Stimulated activated CD4-positive, alpha-beta T cell treated with anti-CD3 and anti-CD28 coated beads, Interleukin-2, amount 100 ng/mL, for 48 hours (primary cell): Measurements from ENCODE around the gene IFT80.

Experiments used
- DNase-seq, 2 donors: peaks; one replicate each; pipeline ENCODE4 v3.0.0-alpha.2; 2020

IFT80 gene

DNA sequence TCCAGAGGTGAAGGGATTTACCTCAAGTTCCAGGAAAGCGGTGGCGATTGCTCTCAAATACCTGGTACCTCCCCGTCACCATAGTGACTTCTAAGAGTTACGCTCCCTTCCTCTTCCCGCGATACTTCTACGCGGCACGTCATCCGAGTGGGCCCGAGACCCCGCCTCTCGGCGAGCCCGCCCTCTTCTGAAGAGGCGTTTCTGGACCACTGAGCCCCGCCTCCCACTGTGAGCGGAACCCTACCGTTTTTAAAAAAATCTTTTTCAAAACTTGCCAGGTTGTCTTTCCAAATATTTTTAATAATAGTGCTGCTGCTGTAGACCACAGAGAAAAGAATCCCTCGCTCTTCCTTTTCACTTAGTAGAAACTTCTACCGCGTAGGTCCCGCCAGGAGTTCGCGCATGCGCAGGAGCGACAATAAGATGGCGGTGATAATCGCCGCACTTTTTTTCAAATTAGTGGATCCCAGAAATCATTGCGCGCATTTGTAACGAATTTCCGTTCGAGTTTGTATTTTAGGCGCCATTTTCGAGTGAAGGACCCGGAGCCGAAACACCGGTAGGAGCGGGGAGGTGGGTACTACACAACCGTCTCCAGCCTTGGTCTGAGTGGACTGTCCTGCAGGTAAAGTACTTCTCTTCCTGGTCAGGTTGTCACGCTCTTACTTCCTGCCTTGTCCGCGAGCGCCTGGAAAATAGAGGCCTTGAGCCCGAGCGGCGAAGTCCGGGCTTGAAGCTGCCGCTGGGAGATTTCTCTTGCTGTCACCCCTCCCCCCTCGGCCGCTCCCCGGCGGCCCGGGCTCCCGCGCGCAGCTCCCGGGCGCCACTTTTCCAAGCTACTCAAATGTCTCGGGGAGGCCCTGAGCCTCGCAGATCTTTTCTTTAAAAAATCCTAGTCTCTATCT is at the start of gene IFT80, which contains the start of gene SMC4:
TSS of gene IFT80 (minus strand) at position 101 of the 905 bp plus-strand sequence. CDS start 14,625 bp downstream, outside the sequence.
TSS of gene SMC4 (plus strand) at position 526 of the 905 bp plus-strand sequence. CDS start 1,177 bp downstream, outside the sequence.
- DNase-seq, result peak; percentile 91

DNA sequence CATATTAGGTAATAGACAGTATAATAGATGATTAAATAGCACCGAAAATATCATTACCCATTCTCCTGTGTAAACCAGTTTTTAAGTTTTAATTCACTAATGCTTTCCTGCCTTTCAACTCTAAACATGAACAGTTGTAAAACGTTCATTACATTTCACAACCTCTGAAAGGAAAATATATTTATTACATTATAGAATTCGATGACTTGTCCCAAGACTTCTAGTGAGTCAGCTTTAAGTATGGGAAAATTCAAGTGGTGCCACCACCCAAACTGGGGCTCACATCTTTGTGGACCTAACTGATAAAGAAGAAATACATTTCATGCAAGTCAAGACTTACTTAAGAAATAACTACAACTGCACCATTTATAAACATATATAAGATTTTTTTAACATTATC is 48.5 kb upstream of the IFT80 start:
- no peak for DNase-seq

DNA sequence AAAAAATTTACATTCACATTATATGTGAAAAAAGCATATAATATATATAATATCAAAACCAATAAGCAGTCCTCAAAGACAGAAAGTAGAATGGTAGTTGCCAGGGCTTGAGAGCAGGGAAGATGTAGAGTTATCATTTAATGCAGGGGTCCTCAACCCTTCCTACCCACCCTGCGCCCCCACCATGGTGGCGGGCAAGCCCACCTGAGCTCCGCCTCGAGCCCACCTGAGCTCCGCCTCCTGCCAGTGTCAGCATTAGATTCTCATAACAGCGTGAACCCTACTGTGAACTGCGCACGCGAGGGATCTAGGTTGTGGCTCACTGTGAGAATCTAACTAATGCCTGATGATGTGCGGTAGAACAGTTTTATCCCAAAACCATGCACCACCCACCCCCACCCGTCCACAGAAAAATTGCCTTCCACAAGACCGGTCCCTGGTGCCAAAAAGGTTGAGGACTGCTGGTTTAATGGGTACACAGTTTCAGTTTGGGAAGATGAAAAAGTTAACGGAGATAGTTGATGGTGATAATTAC is 47.6 kb upstream of the IFT80 start:
- no peak for DNase-seq

DNA sequence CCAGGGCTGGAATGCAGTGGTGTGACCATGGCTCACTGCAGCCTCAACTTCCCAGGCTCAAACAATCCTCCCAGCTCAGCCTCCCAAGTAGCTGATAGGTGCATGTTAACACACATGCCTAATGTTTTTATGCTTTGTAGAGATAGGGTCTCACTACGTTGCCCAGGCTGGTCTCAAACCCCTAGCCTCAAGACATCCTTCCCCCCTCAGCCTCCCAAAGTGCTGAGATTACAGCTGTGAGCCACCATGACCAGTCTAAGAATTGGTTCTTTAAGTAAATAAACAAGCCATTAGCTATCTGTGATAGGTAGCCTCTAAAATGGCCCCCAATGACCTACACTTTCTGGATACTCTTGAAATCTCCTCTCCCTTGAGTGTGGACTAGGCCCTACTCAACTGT is 46.8 kb upstream of the IFT80 start:
- no peak for DNase-seq

DNA sequence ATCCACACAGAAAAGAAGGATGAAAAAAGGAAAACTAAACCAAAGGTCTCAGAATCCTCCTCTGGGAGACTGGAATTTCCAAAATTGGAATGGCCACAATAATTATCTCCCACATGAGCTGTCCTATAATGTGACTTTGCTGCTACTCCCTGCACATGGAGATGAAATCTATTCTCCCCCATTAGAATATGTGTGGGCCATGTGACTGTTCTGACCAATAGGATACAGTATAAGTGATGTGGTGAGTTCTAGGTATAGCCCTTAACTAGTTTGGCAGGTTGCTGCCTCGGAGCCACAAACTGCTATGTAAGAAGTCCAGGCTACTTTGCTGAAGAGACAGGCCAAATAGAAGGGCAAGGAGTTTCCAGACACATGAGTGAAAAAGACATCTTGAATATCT is 45.4 kb upstream of the IFT80 start:
- no peak for DNase-seq

DNA sequence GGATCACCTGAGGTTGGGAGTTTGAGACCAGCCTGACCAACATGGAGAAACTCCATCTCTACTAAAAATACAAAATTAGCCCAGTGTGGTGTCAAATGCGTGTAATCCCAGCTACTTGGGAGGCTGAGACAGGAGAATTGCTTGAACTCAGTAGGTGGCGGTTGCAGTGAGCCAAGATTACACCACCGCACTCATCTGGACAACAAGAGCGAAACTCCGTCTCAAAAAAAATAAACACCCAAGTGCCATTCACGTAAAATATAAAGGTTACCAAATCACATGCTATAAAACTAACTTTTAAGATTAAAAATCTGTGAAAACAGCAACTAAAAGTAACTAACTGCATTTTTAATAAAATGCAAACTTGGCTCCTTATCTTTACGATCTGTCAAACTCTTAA is 41.7 kb upstream of the IFT80 start:
- no peak for DNase-seq

DNA sequence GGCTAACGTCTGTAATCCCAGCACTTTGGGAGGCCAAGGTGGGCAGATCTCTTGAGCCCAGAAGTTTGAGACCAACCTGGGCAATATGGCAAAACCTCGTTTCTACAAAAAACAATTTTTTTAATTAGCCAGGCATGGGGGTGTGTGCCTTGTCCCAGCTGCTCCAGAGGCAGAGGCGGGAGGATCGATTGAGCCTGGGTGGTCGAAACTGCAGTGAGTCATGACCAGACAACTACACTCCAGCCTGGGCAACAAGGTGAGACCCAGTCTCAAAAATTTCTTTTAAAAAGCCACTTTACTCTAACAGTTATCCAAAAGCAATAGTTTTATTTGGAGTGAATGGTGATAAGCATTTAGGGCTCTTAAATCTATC is 38.0 kb upstream of the IFT80 start:
- no peak for DNase-seq

DNA sequence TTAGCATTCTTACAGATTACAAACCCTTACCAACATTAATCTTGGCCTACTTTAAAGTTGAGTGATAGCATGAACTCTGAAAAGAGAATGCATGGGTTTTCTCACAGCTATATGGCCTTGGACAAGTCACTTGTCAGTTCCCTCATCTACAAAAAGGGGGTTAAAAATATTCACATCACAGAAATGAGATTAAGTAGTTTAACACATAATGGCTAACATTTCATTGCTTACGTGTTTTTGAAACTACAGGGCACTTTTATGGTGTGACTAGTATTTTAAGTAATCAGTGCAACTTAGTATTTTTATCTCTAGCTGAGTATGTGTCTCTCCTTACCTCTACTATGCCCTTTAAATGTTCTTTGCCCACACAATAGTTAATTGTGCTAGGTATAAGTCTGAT is 36.7 kb upstream of the IFT80 start:
- DNase-seq, result no peak

DNA sequence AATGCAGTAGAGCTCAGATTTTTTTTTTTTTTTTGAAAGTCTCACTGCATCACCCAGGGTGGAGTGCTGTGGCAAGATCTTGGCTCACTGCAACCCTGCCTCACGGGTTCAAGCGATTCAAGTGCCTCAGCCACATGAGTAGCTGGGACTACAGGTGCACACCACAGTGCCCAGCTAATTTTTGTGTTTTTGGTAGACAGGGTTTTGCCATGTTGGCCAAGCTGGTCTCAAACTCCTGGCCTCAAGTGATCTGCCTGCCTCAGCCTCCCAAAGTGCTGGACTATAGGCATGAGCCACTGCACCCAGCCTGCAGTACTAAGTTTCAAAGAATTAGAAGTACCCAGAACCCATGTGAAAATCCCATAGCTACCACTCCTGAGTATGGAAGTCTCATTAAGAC is 36.1 kb upstream of the IFT80 start:
- no peak for DNase-seq

DNA sequence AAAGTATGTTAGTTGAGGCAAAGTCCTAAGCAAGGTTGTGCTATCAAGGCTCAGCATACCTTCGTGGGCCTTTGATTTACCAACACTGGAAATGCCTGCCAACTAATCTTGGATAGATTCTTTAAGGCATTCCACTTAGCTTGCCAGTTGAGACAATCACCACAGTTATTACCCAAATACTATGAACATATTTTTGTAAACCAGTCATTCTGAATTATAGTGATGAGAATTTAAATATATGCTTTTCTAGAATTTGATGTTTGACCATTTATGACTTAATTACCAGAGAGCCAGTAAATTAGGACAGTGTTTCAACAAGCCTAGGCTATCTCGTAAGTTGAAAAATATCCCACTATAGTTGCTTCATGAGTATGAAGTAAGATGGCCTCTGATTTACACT is 35.0 kb upstream of the IFT80 start:
- no peak for DNase-seq

DNA sequence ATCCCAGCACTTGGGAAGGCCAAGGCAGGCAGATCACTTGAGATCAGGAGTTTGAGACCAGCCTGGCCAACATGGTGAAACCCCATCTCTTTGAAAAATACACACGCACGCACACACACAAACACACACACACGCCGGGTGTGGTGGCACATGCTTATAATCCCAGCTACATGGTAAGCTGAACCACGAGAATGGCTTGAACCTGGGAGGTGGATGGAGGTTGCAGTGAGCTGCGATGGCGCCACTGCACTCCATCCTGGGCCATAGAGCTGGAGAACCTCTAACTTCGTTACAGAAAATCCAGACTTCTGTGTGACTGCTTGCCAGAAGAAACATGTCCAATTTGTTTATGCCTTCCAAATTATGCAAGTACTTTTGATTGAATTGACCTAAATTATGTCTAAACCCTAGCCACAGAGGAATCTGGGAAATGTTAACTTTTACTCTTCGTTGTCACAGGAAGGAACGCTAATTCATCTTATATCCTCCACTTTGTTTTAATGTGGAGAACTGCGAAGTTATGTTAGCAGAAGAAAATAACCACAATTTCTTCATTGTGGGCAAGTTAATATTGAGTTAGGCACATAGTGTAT is 28.9 kb upstream of the IFT80 start:
- no peak for DNase-seq

DNA sequence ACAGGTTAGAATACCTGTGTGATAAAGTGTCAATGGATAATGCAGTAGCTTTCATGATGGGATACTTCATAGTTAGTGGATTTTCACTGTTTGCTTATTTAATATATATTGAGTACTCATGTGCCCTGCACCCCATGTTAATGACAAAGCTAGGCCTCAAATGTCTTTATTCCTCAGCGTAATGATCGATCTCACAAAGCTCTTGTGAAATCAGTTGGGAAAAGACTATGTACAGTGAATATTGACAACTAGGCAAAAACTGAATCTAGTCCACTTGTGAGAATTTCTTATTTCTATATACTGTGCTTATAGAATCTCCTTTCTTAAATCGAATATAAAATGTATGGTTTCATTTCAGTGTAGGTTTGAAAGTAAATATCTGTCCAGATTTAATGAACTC is 18.3 kb upstream of the IFT80 start:
- no peak for DNase-seq

DNA sequence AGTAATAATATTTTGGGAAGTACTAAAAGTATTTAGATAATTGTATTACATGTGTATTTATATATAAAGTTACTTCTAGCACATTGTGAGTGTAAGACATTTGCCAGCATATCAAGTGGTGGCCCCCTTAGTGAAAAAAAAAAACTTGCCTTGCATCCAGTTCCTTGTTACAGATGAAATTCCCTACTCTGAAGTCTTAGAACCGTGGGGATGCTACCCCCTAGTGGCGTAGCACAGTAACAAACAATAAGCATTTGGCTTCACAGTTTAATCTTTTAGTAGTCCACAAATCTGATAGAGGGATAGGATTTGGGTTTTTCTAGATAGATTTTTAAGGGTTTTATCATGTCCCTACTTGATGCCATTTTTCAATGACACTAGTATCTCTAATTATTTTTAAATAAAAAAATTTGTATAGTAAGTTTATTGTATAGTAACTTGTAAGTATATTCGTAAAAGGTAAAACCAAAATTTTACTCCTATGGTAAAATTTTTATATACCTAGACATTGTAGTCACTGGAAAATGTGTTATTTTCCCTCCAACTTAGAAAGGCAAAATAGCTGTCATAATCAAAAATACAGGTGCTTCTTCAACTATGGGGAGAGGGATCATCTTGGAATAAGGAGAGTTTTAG is 14.7 kb upstream of the IFT80 start:
- DNase-seq, result peak; percentile 49 to 58

DNA sequence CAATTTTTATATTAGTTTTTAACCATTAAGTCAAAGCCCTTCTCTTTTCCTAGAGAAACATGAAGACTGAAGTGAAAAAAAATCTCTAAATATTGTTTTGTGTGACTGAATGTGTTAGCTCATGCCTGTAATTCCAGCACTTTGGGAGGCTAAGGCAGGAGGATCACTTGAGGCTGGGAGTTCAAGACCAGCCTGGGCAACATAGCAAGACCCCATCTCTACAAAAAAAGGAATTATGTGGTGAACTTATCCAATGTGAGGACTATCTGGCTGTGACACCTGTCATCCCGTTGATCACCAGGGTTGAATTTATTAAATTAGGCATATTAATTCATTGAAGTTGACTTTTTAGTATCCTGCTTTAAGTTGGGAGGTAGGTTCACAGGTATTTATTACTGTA is 13.5 kb upstream of the IFT80 start:
- DNase-seq, result no peak

DNA sequence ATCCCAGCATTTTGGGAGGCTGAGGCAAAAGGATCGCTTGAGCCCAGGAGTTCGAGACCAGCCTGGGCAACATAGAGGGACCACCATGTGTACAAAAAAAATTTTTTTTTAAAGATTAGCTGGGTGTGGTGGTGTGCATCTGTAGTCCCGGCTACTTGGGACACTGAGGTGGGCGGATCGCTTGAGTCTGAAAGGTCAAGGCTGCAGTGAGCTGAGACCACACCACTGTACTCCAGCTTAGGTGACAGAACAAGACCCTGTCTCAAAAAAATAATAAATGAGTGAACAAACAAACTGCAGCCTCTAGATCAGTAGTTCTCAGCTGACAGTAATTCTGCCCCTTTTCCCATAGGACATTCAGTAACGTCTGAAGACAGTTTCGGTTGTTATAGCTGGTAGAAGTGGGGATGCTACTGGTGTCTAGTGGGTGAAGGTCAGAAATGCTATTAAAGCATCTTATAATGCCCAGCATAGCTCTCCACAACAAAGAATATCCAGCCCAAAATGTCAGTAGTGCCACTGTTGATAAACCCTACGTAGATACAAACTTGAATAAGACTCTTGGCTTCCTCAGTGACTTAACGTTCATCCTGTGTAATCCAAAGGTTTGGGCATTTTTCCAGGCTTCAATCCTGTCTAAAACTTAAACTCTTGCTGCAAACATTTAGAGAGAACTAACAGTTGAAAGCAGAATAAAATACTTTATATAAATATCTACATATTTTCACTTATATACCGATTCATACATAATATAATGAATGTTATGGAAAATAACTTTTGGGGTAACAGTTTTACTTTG is 11.0 kb upstream of the IFT80 start:
- no peak for DNase-seq

DNA sequence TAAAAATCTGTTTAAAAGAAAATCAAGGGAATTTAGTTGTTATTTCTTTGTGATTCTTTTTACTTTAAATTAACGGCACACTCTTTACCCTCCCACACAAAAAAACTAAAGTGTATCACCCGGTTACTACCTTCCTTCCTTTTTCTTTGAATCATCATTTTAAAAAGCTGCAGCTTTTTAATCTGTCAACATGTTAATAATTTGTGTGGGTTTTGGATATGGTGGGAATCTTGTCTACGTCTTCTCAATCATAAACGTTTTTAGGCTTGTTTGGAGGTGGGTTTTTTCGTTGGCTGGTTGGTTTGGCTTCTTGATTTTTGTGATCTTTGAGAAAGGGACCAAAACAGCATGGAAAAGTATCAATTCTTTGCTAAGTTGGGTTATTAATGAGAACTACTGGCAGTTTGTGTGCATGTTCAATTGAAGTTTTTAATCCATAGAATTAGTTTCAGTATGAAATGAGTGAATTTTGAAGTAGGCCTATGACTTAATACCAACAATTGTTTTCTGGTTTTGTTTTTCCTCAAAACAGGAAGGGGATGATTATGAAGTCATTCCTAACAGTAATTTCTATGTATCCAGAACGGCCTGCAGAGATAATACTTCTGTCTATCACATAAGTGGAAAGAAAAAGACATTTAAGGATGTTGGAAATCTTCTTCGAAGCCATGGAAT is 4.9 kb upstream of the IFT80 start:
- DNase-seq, result no peak

DNA sequence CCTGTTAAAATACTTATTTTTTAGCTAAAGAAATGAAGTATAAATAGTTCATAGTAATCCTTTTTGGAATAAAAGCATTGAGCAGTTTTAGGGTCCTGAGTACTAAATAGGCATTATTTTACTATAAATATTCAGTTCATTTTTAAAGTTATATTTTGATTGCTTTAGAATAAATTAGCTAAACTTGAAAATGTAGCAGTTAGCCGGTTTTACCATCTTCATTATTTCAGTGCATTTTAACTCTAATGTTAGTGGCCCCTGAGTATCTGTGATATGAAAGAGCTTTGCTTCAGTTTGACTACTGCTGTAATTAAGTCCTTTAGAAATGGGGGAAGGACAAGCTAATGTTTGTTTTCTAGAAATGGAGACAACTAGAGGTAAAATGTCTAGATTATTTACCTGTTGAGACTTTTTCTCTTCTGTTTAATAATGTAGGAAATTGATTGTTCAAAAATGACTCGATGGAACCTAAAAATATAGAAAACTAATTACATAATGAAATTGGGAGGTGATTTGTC is 4.1 kb upstream of the IFT80 start:
- DNase-seq, result no peak

DNA sequence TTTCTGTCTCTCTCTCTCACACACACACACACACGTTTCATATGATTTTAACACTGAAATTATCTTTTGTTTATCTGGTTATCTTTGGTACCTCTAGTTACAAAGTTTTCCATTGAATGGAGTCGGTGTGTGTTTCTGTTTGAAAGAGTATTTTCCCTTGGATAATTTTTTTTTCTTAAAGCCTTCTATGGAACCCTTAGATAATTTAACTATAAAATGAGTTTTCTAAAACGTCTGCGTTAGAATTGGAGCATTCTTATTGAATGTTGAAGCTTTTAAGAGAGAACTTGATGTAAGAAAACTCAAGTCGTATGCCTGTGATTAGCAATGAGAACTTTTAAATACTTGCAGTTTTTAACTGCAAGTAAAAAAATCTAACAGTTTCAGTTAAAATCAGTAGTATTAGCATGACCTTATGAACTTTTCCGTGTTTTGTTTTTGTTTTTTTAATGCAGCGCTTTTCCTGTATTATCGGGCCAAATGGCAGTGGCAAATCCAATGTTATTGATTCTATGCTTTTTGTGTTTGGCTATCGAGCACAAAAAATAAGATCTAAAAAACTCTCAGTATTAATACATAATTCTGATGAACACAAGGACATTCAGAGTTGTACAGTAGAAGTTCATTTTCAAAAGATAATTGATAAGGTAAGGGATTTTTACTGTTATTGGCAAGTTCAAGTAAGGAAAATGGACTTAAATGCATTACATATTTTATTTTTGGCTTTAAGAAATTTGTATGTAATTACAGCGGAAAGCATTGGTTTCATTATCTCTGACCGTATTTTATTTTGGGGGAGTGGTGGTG is 3.4 kb upstream of the IFT80 start:
- DNase-seq, result no peak

DNA sequence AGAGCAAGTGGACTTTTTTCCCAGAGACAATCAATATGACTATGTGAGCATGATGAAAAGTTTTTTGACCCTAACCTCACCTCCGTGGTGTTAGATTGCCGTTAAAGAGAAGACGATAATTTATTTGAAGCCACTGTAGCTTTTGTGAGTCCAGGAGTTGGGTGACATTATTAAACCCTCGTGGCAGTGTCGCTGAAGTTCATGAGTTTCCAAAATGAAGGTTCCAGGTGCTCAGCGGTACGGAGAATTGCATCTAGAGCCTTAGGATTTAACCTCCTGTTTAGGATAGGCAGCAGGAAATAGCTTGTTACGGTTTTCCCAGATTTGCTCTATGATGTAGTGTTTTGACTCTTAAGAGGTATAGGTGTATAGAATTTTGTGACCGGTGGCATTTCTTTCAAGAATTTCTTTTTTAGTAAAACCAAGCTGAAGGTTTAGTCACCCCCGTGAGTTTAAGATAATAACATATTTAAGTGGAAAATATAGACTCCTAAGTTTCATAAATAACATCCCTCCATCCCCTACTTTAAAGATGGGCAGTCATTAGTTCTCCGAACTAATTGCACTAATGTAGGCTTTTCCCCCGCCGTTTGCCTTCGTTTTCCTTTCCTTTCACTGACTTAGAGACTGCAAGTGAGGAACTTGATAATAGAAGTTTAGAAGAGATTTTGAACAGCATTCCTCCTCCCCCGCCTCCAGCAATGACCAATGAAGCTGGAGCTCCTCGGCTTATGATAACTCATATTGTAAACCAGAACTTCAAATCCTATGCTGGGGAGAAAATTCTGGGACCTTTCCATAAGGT is 2.5 kb upstream of the IFT80 start:
- no peak for DNase-seq

DNA sequence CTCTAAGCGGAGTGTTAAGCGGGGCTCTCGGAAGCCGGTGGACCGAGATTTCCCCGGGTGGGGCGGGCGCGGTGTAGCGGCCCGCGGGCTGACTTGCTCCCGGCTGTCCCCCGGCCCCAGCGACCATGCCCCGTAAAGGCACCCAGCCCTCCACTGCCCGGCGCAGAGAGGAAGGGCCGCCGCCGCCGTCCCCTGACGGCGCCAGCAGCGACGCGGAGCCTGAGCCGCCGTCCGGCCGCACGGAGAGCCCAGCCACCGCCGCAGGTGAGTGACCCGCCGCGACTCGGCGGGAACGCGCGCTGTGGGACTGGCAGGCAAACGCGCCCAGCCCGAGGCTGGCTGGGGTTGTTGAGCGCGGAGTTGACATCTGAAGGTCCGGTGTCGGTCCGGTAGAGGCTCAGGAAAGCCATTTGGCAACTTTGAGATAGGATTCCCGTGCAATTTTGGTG is 1.7 kb upstream of the IFT80 start:
- peak; percentile 6 to 9 for DNase-seq
